ENCODE results near the gene C1orf167. TPM values are rescaled to one million over a fixed set of nuclear protein-coding genes. Genes with fewer than 3 reads are reported as not detected.

The C1orf167 gene
- total RNA-seq, 5 donors from 2014 or later (not counting 1 experiment from before 2014, with no cell fraction given): not detected

- ChIA-PET POLR2A (no interaction called here), CTCF (no interaction called here)
- no peaks in the 10 kb centered on the region for H3K36me3 ChIP-seq (ENCODE audit: control insufficient read depth in 2 of 2, extremely low read depth in 1 of 2, insufficient read depth in 1 of 2, low read length in 1 of 2)
- peaks cover 22 to 23% of the 10 kb centered on the region in 2 donors for H3K27me3 Mint-ChIP-seq
- H3K9me3 ChIP-seq: no peaks in the 10 kb centered on the region
- WGBS (ENCODE audit: insufficient coverage): 78% methylated on average over 12 of the region's 19 CpGs
- no peaks in the 10 kb centered on the region for H3K36me3 Mint-ChIP-seq
- ATAC-seq (replicated peaks in 1 of 4): no peak
- H3K4me1 Mint-ChIP-seq: peaks cover 6 to 12% (median 10%) of the 10 kb centered on the region in 3 donors
- DNase-seq: no peak
- peaks cover 0 to 10% of the 10 kb centered on the region in 2 experiments for H3K4me1 ChIP-seq (ENCODE audit: control insufficient read depth in 1 of 2, extremely low read depth in 1 of 2, insufficient read depth in 2 of 2, low read length in 2 of 2)
- H3K9me3 Mint-ChIP-seq: no peaks in the 10 kb centered on the region
- no peak overlapping the region for H3K27ac ChIP-seq (ENCODE audit: low read length)
- no peak overlapping the region for H3K4me3 ChIP-seq (ENCODE audit: control insufficient read depth in 1 of 2, extremely low read depth in 1 of 2, low read length in 1 of 2)
- no peak overlapping the region for H3K27ac Mint-ChIP-seq
- peaks cover 0 to 54% of the 10 kb centered on the region in 2 experiments for H3K27me3 ChIP-seq (replicated peaks in 1 of 2; ENCODE audit: control insufficient read depth in 2 of 2, extremely low read depth in 1 of 2, insufficient read depth in 2 of 2, low read length in 1 of 2)
- no peak overlapping the region for H3K4me3 Mint-ChIP-seq
Observed at GRCh38 chr1:11765661-11766428, 3.9 kb downstream of the C1orf167 start.

GRCh38 chr1:11766429-11766776 lies 4.4 kb downstream of the C1orf167 start:
- Histone ChIP-seq H3K27ac (ENCODE audit: low read length) (no peak overlapping the region), H3K4me3 (ENCODE audit: control insufficient read depth in 1 of 2, extremely low read depth in 1 of 2, low read length in 1 of 2) (no peak overlapping the region), H3K4me1 (ENCODE audit: control insufficient read depth in 1 of 2, extremely low read depth in 1 of 2, insufficient read depth in 2 of 2, low read length in 2 of 2) (peaks cover 0 to 10% of the 10 kb centered on the region in 2 experiments), H3K36me3 (ENCODE audit: control insufficient read depth in 2 of 2, extremely low read depth in 1 of 2, insufficient read depth in 1 of 2, low read length in 1 of 2) (no peaks in the 10 kb centered on the region), H3K9me3 (no peaks in the 10 kb centered on the region), H3K27me3 (replicated peaks in 1 of 2; ENCODE audit: control insufficient read depth in 2 of 2, extremely low read depth in 1 of 2, insufficient read depth in 2 of 2, low read length in 1 of 2) (peaks cover 0 to 53% of the 10 kb centered on the region in 2 experiments)
- Mint-ChIP-seq H3K27ac (no peak overlapping the region), H3K4me3 (no peak overlapping the region), H3K36me3 (no peaks in the 10 kb centered on the region), H3K9me3 (no peaks in the 10 kb centered on the region), H3K4me1 (peaks cover 4 to 12% (median 10%) of the 10 kb centered on the region in 3 donors), H3K27me3 (peaks cover 17 to 19% of the 10 kb centered on the region in 2 donors)
- DNase-seq (no peak), ATAC-seq (replicated peaks in 1 of 4) (no peak)
- POLR2A ChIA-PET: no interaction called here
- CTCF ChIA-PET: no interaction called here
- WGBS (ENCODE audit: insufficient coverage): 85% methylated on average over 11 of the region's 14 CpGs

DNA sequence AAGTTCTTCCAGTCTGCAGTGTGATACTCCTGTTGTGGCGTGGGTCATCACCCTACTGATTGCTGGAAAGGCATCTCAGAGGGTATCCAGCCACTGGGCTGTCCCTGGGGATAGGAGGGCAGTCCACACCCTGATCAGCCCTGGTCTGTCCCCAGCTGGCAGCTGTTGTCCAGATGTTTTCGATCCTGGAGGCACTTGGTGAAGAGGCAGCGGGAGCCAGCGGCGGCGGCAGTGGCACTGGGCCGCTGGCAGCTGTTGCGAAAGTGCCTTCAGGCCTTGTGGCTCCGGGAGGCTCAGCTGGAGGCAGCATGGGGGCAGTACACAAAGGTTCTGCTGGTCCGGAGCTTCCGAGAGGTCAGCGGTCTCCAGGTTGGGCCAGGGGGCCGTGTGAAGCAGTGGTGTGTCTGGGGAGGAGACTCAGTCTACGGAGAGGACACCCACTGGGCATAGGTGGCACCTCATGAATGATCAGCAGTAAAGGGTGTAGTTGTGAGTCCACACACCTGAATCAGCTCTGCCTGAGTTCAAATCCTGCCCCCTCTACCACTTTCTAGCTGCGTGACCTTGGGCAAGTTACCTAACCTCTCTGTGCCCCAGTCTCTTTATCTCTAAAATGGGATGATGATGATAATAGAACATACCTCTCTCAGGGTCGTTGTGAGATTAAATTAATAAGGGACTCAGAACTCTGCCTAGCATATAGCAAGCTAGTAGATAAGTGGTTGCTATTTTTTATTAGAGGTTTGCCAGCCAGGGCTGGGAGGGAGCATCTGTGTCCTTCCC lies 6.1 kb downstream of the C1orf167 start:
- no peaks in the 10 kb centered on the region for H3K9me3 Mint-ChIP-seq
- no peak overlapping the region for H3K4me3 Mint-ChIP-seq
- ATAC-seq (replicated peaks in 1 of 4) (no peak), DNase-seq (no peak)
- 87% methylated on average over 9 of the region's 16 CpGs for WGBS (ENCODE audit: insufficient coverage)
- no peak overlapping the region for H3K27ac ChIP-seq (ENCODE audit: low read length)
- ChIA-PET POLR2A (no interaction called here), CTCF (no interaction called here)
- no peaks in the 10 kb centered on the region for H3K9me3 ChIP-seq
- H3K4me1 ChIP-seq (ENCODE audit: control insufficient read depth in 1 of 2, extremely low read depth in 1 of 2, insufficient read depth in 2 of 2, low read length in 2 of 2): no peaks in the 10 kb centered on the region
- H3K27me3 ChIP-seq (replicated peaks in 1 of 2; ENCODE audit: control insufficient read depth in 2 of 2, extremely low read depth in 1 of 2, insufficient read depth in 2 of 2, low read length in 1 of 2): peaks cover 0 to 42% of the 10 kb centered on the region in 2 experiments
- H3K36me3 Mint-ChIP-seq: no peaks in the 10 kb centered on the region
- H3K27ac Mint-ChIP-seq: no peak overlapping the region
- no peak overlapping the region for H3K4me3 ChIP-seq (ENCODE audit: control insufficient read depth in 1 of 2, extremely low read depth in 1 of 2, low read length in 1 of 2)
- H3K36me3 ChIP-seq (ENCODE audit: control insufficient read depth in 2 of 2, extremely low read depth in 1 of 2, insufficient read depth in 1 of 2, low read length in 1 of 2): no peaks in the 10 kb centered on the region
- H3K4me1 Mint-ChIP-seq: peaks cover 0 to 2% (median 0%) of the 10 kb centered on the region in 3 donors
- H3K27me3 Mint-ChIP-seq: peaks cover 9% of the 10 kb centered on the region in 2 donors

DNA sequence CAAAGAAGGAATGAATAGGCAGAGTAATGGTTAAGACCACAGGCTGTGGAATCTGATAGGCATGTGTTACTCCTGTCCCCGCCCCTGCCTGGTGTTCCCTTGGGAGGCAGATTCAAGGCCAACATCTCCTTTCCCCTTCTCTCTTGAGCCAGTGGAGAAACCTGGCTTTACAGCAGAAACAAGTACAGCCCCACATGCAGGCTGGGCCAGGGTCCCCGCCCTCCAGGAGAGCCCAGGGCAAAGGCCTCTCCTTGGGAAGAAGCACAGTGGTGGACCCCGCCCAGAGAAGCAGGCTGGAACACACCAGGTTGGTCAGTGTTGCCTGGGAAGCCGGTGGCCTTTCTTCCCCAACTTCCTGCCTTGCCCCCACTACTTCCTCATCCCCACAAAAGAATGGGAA lies 6.8 kb downstream of the C1orf167 start:
- Histone ChIP-seq H3K4me1 (ENCODE audit: control insufficient read depth in 1 of 2, extremely low read depth in 1 of 2, insufficient read depth in 2 of 2, low read length in 2 of 2) (no peaks in the 10 kb centered on the region), H3K27me3 (replicated peaks in 1 of 2; ENCODE audit: control insufficient read depth in 2 of 2, extremely low read depth in 1 of 2, insufficient read depth in 2 of 2, low read length in 1 of 2) (peaks cover 0 to 35% of the 10 kb centered on the region in 2 experiments), H3K36me3 (ENCODE audit: control insufficient read depth in 2 of 2, extremely low read depth in 1 of 2, insufficient read depth in 1 of 2, low read length in 1 of 2) (no peaks in the 10 kb centered on the region), H3K9me3 (no peaks in the 10 kb centered on the region), H3K4me3 (ENCODE audit: control insufficient read depth in 1 of 2, extremely low read depth in 1 of 2, low read length in 1 of 2) (no peak overlapping the region), H3K27ac (ENCODE audit: low read length) (no peak overlapping the region)
- no peak for ATAC-seq (replicated peaks in 1 of 4)
- Mint-ChIP-seq H3K36me3 (no peaks in the 10 kb centered on the region), H3K27me3 (peaks cover 3 to 4% of the 10 kb centered on the region in 2 donors), H3K27ac (no peak overlapping the region), H3K4me1 (no peaks in the 10 kb centered on the region), H3K4me3 (no peak overlapping the region), H3K9me3 (no peaks in the 10 kb centered on the region)
- POLR2A ChIA-PET: no interaction called here
- WGBS (ENCODE audit: insufficient coverage): 85% methylated on average over 2 of the region's 4 CpGs
- CTCF ChIA-PET: no interaction called here
- DNase-seq: no peak

DNA sequence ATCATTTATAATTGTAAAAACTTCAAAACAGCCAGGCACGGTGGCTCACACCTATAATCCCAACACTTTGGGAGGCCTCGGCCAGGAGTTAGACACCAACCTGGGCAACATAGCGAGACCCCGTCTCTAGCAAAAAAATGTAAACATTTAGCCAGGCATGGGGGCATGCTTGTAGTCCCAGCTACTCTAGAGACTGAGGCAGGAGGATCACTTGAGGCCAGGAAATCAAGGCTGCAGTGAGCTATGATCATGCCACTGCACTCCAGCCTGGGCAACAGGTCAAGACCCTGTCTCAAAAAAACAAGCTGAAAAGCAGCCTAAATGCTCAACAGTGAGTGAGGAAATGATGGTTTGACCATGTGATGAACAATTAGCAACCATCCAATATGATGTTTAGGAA lies 7.3 kb downstream of the C1orf167 start:
- 82% methylated on average over 4 of the region's 4 CpGs for WGBS (ENCODE audit: insufficient coverage)
- POLR2A ChIA-PET: no interaction called here
- H3K27me3 Mint-ChIP-seq: peaks cover 0 to under 1% of the 10 kb centered on the region in 2 donors

DNA sequence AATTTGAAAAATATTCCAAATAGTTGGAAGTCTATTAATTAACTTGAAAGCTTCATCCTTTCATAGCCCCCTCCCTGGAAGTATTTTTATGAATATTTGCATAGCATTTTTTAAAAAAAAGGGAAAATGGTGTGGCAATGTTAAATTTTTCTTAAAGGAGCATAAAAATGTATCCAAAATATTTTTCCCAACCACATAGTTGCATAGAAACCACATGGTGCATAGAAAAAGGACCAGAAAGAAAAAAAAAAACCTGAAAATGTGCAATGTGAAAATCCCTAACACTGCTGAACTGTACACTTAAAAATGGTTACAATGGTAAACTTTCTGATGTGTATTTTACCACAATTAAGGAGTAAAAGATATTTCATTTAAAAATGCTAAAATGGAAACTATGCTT lies 8.0 kb downstream of the C1orf167 start:
- no peak overlapping the region for H3K4me3 Mint-ChIP-seq
- CTCF ChIA-PET: no interaction called here
- Histone ChIP-seq H3K9me3 (no peaks in the 10 kb centered on the region), H3K4me3 (ENCODE audit: control insufficient read depth in 1 of 2, extremely low read depth in 1 of 2, low read length in 1 of 2) (no peak overlapping the region), H3K36me3 (ENCODE audit: control insufficient read depth in 2 of 2, extremely low read depth in 1 of 2, insufficient read depth in 1 of 2, low read length in 1 of 2) (no peaks in the 10 kb centered on the region), H3K27ac (ENCODE audit: low read length) (no peak overlapping the region), H3K4me1 (ENCODE audit: control insufficient read depth in 1 of 2, extremely low read depth in 1 of 2, insufficient read depth in 2 of 2, low read length in 2 of 2) (no peaks in the 10 kb centered on the region), H3K27me3 (replicated peaks in 1 of 2; ENCODE audit: control insufficient read depth in 2 of 2, extremely low read depth in 1 of 2, insufficient read depth in 2 of 2, low read length in 1 of 2) (peaks cover 0 to 33% of the 10 kb centered on the region in 2 experiments)
- H3K36me3 Mint-ChIP-seq: no peaks in the 10 kb centered on the region
- DNase-seq (no peak), ATAC-seq (replicated peaks in 1 of 4) (no peak)
- POLR2A ChIA-PET: no interaction called here
- no peaks in the 10 kb centered on the region for H3K4me1 Mint-ChIP-seq
- H3K27ac Mint-ChIP-seq: no peak overlapping the region
- peaks cover 0 to 4% of the 10 kb centered on the region in 2 donors for H3K27me3 Mint-ChIP-seq
- no peaks in the 10 kb centered on the region for H3K9me3 Mint-ChIP-seq

More for the DNA sequence above, 7.3 kb downstream of the C1orf167 start:
- no peak overlapping the region for H3K4me3 ChIP-seq (ENCODE audit: control insufficient read depth in 1 of 2, extremely low read depth in 1 of 2, low read length in 1 of 2)
- Mint-ChIP-seq H3K4me3 (no peak overlapping the region), H3K36me3 (no peaks in the 10 kb centered on the region), H3K9me3 (no peaks in the 10 kb centered on the region), H3K4me1 (no peaks in the 10 kb centered on the region), H3K27ac (no peak overlapping the region)
- peaks cover 0 to 31% of the 10 kb centered on the region in 2 experiments for H3K27me3 ChIP-seq (replicated peaks in 1 of 2; ENCODE audit: control insufficient read depth in 2 of 2, extremely low read depth in 1 of 2, insufficient read depth in 2 of 2, low read length in 1 of 2)
- H3K36me3 ChIP-seq (ENCODE audit: control insufficient read depth in 2 of 2, extremely low read depth in 1 of 2, insufficient read depth in 1 of 2, low read length in 1 of 2): no peaks in the 10 kb centered on the region
- DNase-seq: no peak
- H3K9me3 ChIP-seq: no peaks in the 10 kb centered on the region
- H3K4me1 ChIP-seq (ENCODE audit: control insufficient read depth in 1 of 2, extremely low read depth in 1 of 2, insufficient read depth in 2 of 2, low read length in 2 of 2): no peaks in the 10 kb centered on the region
- H3K27ac ChIP-seq (ENCODE audit: low read length): no peak overlapping the region
- ATAC-seq (replicated peaks in 1 of 4): no peak
- CTCF ChIA-PET: no interaction called here
